Measurements from ENCODE around the gene TMEM18. TPM values are rescaled to one million over a fixed set of nuclear protein-coding genes. Genes with fewer than 3 reads are reported as not detected.

The TMEM18 gene
- total and polyA plus RNA-seq, 9 of the 15 experiments (the other 6 are each of a cell fraction or from before 2014, with no cell fraction given) = 12.8 to 55.9 (median 21.8) TPM

GRCh38 chr2:634041-634440, 43.2 kb downstream of the TMEM18 start:
- Histone ChIP-seq H3K27me3 (ENCODE audit: control insufficient read depth in 2 of 2, insufficient read depth in 2 of 2, low read length in 2 of 2) (peaks cover 0 to 38% of the 10 kb centered on the region in 2 experiments; a peak in 2 of 5 replicates), H3K79me2 (ENCODE audit: control insufficient read depth, insufficient read depth, low read length) (no peaks in the 10 kb centered on the region), H4K20me1 (replicated peaks; ENCODE audit: control insufficient read depth, insufficient read depth, low read length) (no peaks in the 10 kb centered on the region; the same call in 1 of the 2 replicates), H3K27ac (ENCODE audit: extremely low read depth, low read depth, low read length) (no peak overlapping the region), H2AFZ (ENCODE audit: low read depth, low read length) (no peak overlapping the region), H3K9ac (ENCODE audit: insufficient read depth in 1 of 2, low read depth in 2 of 2, low read length in 2 of 2) (no peak overlapping the region), H3K9me3 (replicated peaks; ENCODE audit: control insufficient read depth, insufficient read depth, low read depth, low read length) (no peaks in the 10 kb centered on the region), H3K9me1 (ENCODE audit: control insufficient read depth, insufficient read depth, low read length) (no peaks in the 10 kb centered on the region), H3K36me3 (ENCODE audit: control insufficient read depth, insufficient read depth, low read length) (no peaks in the 10 kb centered on the region), H3K4me3 (no peak overlapping the region), H3K4me2 (ENCODE audit: insufficient read depth, low read length) (no peak overlapping the region), H3K4me1 (replicated peaks in 1 of 2; ENCODE audit: control insufficient read depth in 2 of 2, insufficient read depth in 2 of 2, low read length in 2 of 2) (peaks cover 0 to 10% of the 10 kb centered on the region in 2 experiments; a peak in 2 of 5 replicates)
- POLR2A ChIA-PET = no interaction called here
- intact Hi-C loops (cut with micrococcal nuclease) (no loop called here), in situ Hi-C loops (cut with MboI) (no loop called here)
- BruUV-seq (replicated peaks) = no TSS peak
- FAIRE-seq = no peak
- no peak for DNase-seq (ENCODE audit: extremely low read depth in 1 of 4, low spot score in 3 of 4)
- TF ChIP-seq E2F5 (CRISPR knock-in tag; IDR thresholded peaks at IDR 0.05) (no peak), SP1 (CRISPR knock-in tag; IDR thresholded peaks at IDR 0.05) (no peak), ZZZ3 (IDR thresholded peaks at IDR 0.05) (no peak), RFX1 (IDR thresholded peaks at IDR 0.05) (no peak), GABPB1 (CRISPR knock-in tag; IDR thresholded peaks at IDR 0.05) (no peak), SMAD1 (IDR thresholded peaks at IDR 0.05; ENCODE audit: low read depth, low read length, partially characterized antibody) (no peak), ZFP30 (CRISPR knock-in tag; IDR thresholded peaks at IDR 0.05; ENCODE audit: borderline replicate concordance) (no peak), STAT5A (IDR thresholded peaks at IDR 0.05; ENCODE audit: borderline replicate concordance, low read length) (no peak), SOX6 (IDR thresholded peaks at IDR 0.05) (no peak), FOXA1 (IDR thresholded peaks at IDR 0.05; ENCODE audit: borderline replicate concordance) (no peak), KDM5B (IDR thresholded peaks at IDR 0.05; ENCODE audit: insufficient replicate concordance, low read depth, low read length) (no peak), ESRRB (CRISPR knock-in tag; IDR thresholded peaks at IDR 0.05; ENCODE audit: borderline replicate concordance) (no peak), NFXL1 (CRISPR knock-in tag; IDR thresholded peaks at IDR 0.05) (no peak), NFATC3 (IDR thresholded peaks at IDR 0.05) (no peak), PPARD (CRISPR knock-in tag; IDR thresholded peaks at IDR 0.05) (no peak)
- TF ChIP-seq, protein P1, sequence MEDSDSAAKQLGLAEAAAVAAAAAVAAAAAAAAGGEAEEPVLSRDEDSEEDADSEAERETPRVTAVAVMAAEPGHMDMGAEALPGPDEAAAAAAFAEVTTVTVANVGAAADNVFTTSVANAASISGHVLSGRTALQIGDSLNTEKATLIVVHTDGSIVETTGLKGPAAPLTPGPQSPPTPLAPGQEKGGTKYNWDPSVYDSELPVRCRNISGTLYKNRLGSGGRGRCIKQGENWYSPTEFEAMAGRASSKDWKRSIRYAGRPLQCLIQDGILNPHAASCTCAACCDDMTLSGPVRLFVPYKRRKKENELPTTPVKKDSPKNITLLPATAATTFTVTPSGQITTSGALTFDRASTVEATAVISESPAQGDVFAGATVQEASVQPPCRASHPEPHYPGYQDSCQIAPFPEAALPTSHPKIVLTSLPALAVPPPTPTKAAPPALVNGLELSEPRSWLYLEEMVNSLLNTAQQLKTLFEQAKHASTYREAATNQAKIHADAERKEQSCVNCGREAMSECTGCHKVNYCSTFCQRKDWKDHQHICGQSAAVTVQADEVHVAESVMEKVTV (CRISPR knock-in tag; IDR thresholded peaks at IDR 0.05) = no peak
- TF ChIP-seq, protein P2, sequence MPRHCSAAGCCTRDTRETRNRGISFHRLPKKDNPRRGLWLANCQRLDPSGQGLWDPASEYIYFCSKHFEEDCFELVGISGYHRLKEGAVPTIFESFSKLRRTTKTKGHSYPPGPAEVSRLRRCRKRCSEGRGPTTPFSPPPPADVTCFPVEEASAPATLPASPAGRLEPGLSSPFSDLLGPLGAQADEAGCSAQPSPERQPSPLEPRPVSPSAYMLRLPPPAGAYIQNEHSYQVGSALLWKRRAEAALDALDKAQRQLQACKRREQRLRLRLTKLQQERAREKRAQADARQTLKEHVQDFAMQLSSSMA (CRISPR knock-in tag; IDR thresholded peaks at IDR 0.05) = no peak
- CTCF ChIA-PET (ENCODE audit: low intra/inter-chr PET ratio) = no interaction called here
- no peak for ATAC-seq
- 0% methylated on average over 11 of the region's 11 CpGs for WGBS (ENCODE audit: insufficient coverage, low coverage, missing lambda C conversion rate)

Measured in K562 (cell line).